ENCODE results near the gene VPS13C.
A peak's percentile ranks its signal among the peaks of the same experiment; 100 is the strongest.
"Not testable (repeated sequence)": the region's sequence is repeated elsewhere in the genome, so short reads cannot be mapped to it uniquely, and the experiment has no call there.

VPS13C gene

GRCh38 chr15:62075595-62076277 is 15.5 kb upstream of the VPS13C start:
- no peak for DNase-seq (ENCODE audit: low read depth)

- no peak for DNase-seq (ENCODE audit: low read depth)
Measured at GRCh38 chr15:62071711-62072308, 11.6 kb upstream of the VPS13C start.

- no peak for DNase-seq (ENCODE audit: low read depth)
Measured at GRCh38 chr15:62069551-62069950, 9.3 kb upstream of the VPS13C start.

GRCh38 chr15:62068810-62069167 is 8.5 kb upstream of the VPS13C start:
- DNase-seq (ENCODE audit: low read depth) = no peak

- no peak for DNase-seq (ENCODE audit: low read depth)
Measured at GRCh38 chr15:62068071-62068809, 8.0 kb upstream of the VPS13C start.

- no peak for DNase-seq (ENCODE audit: low read depth)
Measured at GRCh38 chr15:62067448-62068044, 7.3 kb upstream of the VPS13C start.

GRCh38 chr15:62066663-62067447 is 6.6 kb upstream of the VPS13C start, which contains the start of gene C2CD4A:
Gene C2CD4A (plus strand): TSS chr15:62066977. CDS start chr15:62067614, 637 bp downstream.
- DNase-seq (ENCODE audit: low read depth) = no peak

GRCh38 chr15:62063825-62064635 is 3.8 kb upstream of the VPS13C start:
- DNase-seq (ENCODE audit: low read depth) = no peak

- DNase-seq (ENCODE audit: low read depth) = no peak
Measured at GRCh38 chr15:62060896-62061280, 641 bp upstream of the VPS13C start.

GRCh38 chr15:62059816-62060112 is 483 bp downstream of the VPS13C start:
- peak; percentile 39 for DNase-seq (ENCODE audit: low read depth)

GRCh38 chr15:62059108-62059815 is 985 bp downstream of the VPS13C start:
- DNase-seq (ENCODE audit: low read depth) = no peak

GRCh38 chr15:62058327-62059028 is 1.8 kb downstream of the VPS13C start:
- no peak for DNase-seq (ENCODE audit: low read depth)

- DNase-seq (ENCODE audit: low read depth) = no peak
Measured at GRCh38 chr15:62057341-62057980, 2.8 kb downstream of the VPS13C start.

- no peak for DNase-seq (ENCODE audit: low read depth)
Measured at GRCh38 chr15:62054979-62055378, 5.3 kb downstream of the VPS13C start.

- DNase-seq (ENCODE audit: low read depth) = no peak
Measured at GRCh38 chr15:62053439-62054085, 6.7 kb downstream of the VPS13C start.

GRCh38 chr15:62052713-62053112 is 7.5 kb downstream of the VPS13C start:
- no peak for DNase-seq (ENCODE audit: low read depth)

- DNase-seq (ENCODE audit: low read depth) = no peak
Measured at GRCh38 chr15:62051166-62051565, 9.1 kb downstream of the VPS13C start.

GRCh38 chr15:62050115-62050514 is 10.1 kb downstream of the VPS13C start:
- no peak for DNase-seq (ENCODE audit: low read depth)

GRCh38 chr15:62048254-62048653 is 12.0 kb downstream of the VPS13C start:
- DNase-seq (ENCODE audit: low read depth) = not testable (repeated sequence)
